ENCODE results near the gene GLP1R. TPM values are rescaled to one million over a fixed set of nuclear protein-coding genes. Genes with fewer than 3 reads are reported as not detected.

GLP1R gene
- total RNA-seq, 1 experiment from 2014 or later: 1.8 TPM

GRCh38 chr6:39068391-39068790 lies 19.8 kb downstream of the GLP1R start:
- ChIA-PET CTCF (interaction anchor here (1.4 kb wide), 1 partner anchor 71 kb away, joined by 3 read pairs; no protein-coding TSS in a partner anchor), POLR2A (no interaction called here)
- no peaks in the 10 kb centered on the region; the same call in 1 of the 2 replicates for H3K27me3 Mint-ChIP-seq (ENCODE audit: low read depth)
- ATAC-seq (no peak), DNase-seq (ENCODE audit: low spot score) (no peak)
- H3K9me3 Mint-ChIP-seq: peaks cover 14% of the 10 kb centered on the region
- TF ChIP-seq TCF7 (CRISPR knock-in tag; IDR thresholded peaks at IDR 0.05; ENCODE audit: low read depth): no peak
- TF ChIP-seq AR (CRISPR knock-in tag; IDR thresholded peaks at IDR 0.05): no peak
- no peak overlapping the region for H3K4me3 Mint-ChIP-seq
- peaks cover 6% of the 10 kb centered on the region for H3K4me1 Mint-ChIP-seq
- no peak overlapping the region for H3K27ac Mint-ChIP-seq
- no peaks in the 10 kb centered on the region for H3K36me3 Mint-ChIP-seq

GRCh38 chr6:39072830-39073229 lies 24.2 kb downstream of the GLP1R start:
- ChIA-PET POLR2A (no interaction called here), CTCF (interaction anchor here (0.9 to 1.0 kb wide), 3 partner anchors 16 to 76 kb away, joined by 4 read pairs; no protein-coding TSS in a partner anchor)
- no peaks in the 10 kb centered on the region for H3K36me3 Mint-ChIP-seq
- no peak overlapping the region for H3K4me3 Mint-ChIP-seq
- peaks cover 11% of the 10 kb centered on the region for H3K4me1 Mint-ChIP-seq
- peaks cover 14% of the 10 kb centered on the region for H3K9me3 Mint-ChIP-seq
- TF ChIP-seq USF1 (CRISPR knock-in tag; IDR thresholded peaks at IDR 0.05) (no peak), NFYB (CRISPR knock-in tag; conservative IDR thresholded peaks at IDR 0.05; ENCODE audit: low read depth) (no peak), ZNF512 (CRISPR knock-in tag; IDR thresholded peaks at IDR 0.05; ENCODE audit: borderline replicate concordance) (no peak), JAZF1 (CRISPR knock-in tag; IDR thresholded peaks at IDR 0.05) (no peak), E2F1 (CRISPR knock-in tag; IDR thresholded peaks at IDR 0.05) (no peak), TEAD1 (CRISPR knock-in tag; IDR thresholded peaks at IDR 0.05) (no peak), SOX15 (CRISPR knock-in tag; IDR thresholded peaks at IDR 0.05) (no peak), PRDM15 (CRISPR knock-in tag; IDR thresholded peaks at IDR 0.05) (no peak), ZNF263 (CRISPR knock-in tag; IDR thresholded peaks at IDR 0.05; ENCODE audit: low read depth) (no peak), ZNF396 (CRISPR knock-in tag; IDR thresholded peaks at IDR 0.05; ENCODE audit: borderline replicate concordance) (no peak), MAX (CRISPR knock-in tag; IDR thresholded peaks at IDR 0.05) (no peak), FOXK1 (CRISPR knock-in tag; IDR thresholded peaks at IDR 0.05) (no peak), ZNF423 (CRISPR knock-in tag; IDR thresholded peaks at IDR 0.05) (no peak), ZNF317 (CRISPR knock-in tag; IDR thresholded peaks at IDR 0.05; ENCODE audit: borderline replicate concordance, low read depth) (no peak), USF2 (CRISPR knock-in tag; IDR thresholded peaks at IDR 0.05) (no peak), ZBTB43 (CRISPR knock-in tag; IDR thresholded peaks at IDR 0.05) (no peak), NR1H2 (CRISPR knock-in tag; IDR thresholded peaks at IDR 0.05) (no peak), E2F4 (CRISPR knock-in tag; IDR thresholded peaks at IDR 0.05; ENCODE audit: borderline replicate concordance, low read depth) (no peak), TP53 (CRISPR knock-in tag; IDR thresholded peaks at IDR 0.05) (no peak)
- DNase-seq (ENCODE audit: low spot score): no peak
- no peak overlapping the region for H3K27ac Mint-ChIP-seq
- H3K27me3 Mint-ChIP-seq (ENCODE audit: low read depth): no peaks in the 10 kb centered on the region; the same call in 1 of the 2 replicates
- no peak for ATAC-seq

Measured in WTC11 (cell line).